AG09309 (cell line): ENCODE results near the gene VSIG2.
A peak's percentile ranks its signal among the peaks of the same experiment; 100 is the strongest.
"Not testable (repeated sequence)": the region's sequence is repeated elsewhere in the genome, so short reads cannot be mapped to it uniquely, and the experiment has no call there.

Experiments used
- DNase-seq: peaks from one replicate; pipeline ENCODE4 v3.0.0-alpha.2; 2010; ENCODE audit warnings: low read depth
- H3K4me3 ChIP-seq: 2 replicates; pipeline ENCODE4 v1.5.1; 2011; ENCODE audit warnings: mild to moderate bottlenecking, low read depth, low read length, moderate library complexity; ENCODE audit not compliant: control insufficient read depth
- TF ChIP-seq, protein P1 (sequence below): IDR thresholded peaks from 2 replicates; pipeline ENCODE4 v1.5.1; 2011; ENCODE audit warnings: mild to moderate bottlenecking, low read depth, low read length, inconsistent platforms; ENCODE audit not compliant: insufficient read depth, control insufficient read depth; ENCODE audit errors: missing control alignments

The VSIG2 gene

DNA sequence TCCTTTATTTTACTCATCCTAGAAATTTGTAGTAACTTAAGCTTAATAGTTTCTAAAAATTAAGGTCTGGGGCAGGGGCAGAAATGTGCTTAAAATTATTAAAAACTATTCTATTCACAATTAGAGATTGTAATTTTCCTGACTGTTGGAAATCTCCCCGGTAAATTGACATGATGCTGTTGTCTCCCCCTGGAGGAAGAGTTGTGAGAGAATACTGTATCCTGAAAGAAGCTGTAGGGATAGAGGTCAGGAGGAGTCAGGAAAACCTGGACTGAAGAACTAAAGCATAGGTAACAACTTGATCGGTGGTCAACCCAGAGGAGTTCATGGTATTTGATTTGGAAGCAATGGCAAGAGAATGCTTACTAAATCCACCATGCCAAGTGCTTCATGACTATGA, 26.2 kb upstream of the VSIG2 start:
- TF ChIP-seq, protein P1, sequence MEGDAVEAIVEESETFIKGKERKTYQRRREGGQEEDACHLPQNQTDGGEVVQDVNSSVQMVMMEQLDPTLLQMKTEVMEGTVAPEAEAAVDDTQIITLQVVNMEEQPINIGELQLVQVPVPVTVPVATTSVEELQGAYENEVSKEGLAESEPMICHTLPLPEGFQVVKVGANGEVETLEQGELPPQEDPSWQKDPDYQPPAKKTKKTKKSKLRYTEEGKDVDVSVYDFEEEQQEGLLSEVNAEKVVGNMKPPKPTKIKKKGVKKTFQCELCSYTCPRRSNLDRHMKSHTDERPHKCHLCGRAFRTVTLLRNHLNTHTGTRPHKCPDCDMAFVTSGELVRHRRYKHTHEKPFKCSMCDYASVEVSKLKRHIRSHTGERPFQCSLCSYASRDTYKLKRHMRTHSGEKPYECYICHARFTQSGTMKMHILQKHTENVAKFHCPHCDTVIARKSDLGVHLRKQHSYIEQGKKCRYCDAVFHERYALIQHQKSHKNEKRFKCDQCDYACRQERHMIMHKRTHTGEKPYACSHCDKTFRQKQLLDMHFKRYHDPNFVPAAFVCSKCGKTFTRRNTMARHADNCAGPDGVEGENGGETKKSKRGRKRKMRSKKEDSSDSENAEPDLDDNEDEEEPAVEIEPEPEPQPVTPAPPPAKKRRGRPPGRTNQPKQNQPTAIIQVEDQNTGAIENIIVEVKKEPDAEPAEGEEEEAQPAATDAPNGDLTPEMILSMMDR: peak; percentile 13
- DNase-seq: no peak
- no peak overlapping the region for H3K4me3 ChIP-seq

DNA sequence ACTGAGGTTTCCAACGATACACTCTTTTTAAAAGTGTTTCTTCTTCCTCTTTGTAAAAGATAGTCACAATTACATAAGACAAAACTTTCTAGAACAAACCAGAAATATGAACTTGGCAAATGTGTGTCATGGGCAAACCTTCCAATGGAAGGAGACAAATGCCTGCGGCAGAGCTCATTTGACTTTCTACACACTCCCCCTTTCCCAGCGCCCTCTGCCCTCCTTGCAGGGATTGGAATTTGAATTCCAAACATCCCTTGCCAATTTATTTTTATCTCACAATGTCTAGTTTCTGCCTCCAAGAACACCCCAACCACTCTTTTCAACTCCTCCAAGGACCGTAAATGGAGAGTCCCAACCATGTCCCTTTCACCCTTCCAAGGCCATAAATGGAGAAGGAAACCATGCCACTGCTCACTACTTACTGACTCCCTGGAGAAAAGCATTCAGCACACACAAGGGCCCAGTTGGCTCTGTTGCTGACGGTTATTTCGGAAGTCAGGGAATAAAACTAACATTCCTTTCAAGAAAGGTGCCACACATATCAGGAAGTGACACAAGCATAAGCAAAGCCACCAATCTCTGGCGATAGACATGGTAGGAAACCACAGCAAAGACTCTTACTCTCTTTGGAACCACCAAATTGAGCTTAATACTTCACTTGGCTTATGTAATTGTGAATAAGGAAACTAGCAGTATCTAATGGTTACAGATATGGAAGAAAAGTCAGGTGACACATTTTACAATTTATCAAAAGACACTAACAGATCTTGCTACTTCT, 25.0 kb upstream of the VSIG2 start:
- H3K4me3 ChIP-seq: no peak overlapping the region
- TF ChIP-seq, protein P1: no peak
- DNase-seq: no peak

DNA sequence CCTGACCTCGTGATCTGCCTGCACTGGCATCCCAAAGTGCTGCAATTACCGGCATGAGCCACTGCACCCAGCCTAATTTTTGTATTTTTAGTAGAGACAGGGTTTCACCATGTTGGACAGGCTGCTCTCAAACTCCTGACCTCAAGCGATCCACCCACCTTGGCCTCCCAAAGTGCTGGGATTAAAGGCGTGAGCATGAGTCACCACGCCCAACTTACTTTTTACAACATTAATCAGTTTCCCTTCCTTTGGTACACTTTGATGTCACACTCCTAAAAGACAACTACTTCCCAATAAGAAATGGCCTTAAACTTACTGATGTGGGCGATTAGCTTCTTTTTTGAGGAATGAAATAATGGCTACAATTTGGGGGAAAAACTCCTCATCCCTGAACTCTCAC, 18.9 kb upstream of the VSIG2 start:
- not testable (repeated sequence) for H3K4me3 ChIP-seq, DNase-seq

DNA sequence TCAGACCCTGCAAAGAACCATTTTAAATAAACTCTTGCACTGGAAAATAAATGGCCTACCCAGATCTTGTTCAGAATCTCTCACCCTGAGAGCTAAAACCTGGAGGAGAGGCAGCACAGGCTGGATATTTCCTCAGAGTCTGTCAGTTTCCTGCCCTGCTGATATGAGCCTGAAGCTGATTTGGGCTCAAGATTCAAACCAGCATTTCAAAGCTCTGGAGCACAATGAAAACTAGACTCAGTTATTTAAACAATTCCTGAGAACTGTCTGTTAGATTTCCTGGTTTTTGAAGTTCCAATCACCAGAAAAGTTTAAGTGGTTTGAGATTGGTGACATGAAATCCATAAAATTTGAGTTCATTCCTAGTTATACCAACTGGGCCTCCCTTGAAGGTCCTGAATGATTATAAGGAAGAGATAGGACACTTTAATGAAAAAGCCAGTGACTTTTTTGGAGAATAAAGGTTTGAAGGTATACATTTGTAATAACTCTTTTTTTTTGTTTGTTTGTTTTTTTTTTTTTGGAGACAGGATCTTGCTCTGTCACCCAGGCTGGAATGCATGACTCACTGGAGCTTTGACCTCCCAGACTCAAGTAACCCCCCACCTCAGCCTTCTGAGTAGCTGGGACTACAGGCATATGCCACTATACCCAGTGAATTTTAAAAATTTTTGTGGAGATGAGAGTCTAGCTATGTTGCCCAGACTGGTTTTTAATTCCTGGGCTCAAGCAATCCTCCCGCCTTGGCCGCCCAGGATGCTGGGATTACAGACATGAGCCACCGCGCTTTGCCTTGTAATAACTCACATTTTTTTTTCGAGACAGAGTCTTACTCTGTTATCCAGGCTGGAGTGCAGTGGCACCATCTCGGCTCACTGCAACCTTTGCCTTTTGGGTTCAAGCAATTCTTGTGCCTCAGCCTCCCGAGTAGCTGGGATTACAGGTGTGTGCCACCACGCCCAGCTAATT, 18.0 kb upstream of the VSIG2 start:
- H3K4me3 ChIP-seq: no peak overlapping the region
- no peak for DNase-seq
- TF ChIP-seq, protein P1: no peak

DNA sequence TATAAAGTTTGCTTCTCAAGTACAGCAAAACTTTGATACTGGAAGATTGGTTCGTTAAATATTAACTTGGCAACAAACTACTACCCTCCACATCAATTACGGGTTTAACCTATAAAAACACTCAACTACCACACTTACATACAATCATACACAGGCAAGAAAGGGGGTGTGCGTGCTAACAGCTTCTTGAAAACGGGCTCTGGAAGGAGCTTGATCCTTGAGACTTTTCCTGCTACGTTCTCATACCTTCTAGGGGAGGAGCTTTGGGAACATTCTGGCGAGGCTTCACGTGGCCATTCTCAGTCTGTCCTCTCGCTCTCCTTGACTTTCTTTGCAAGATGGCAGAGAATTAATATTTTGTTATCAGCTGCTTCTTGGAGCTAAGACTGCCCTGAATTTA, 16.9 kb upstream of the VSIG2 start:
- TF ChIP-seq, protein P1: no peak
- H3K4me3 ChIP-seq: no peak overlapping the region
- DNase-seq: no peak

DNA sequence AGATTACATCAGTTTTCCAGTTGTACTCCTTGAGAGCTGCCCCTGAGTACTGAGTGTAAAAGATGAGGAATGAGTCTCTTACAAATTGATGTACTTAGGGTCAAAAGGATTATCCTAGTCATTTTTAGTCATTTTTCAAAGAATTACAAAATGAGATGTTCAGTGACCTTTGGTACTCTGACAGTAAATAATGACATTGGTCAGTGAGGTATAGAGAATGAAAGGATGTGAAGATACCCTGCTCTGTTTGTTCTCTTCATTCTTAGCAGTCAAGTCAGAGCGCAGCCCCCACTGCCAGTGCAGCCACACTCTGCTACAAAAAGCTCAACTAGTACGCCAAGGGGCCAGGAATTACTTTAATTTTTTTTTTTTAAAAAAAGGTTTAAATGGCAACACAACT, 14.1 kb upstream of the VSIG2 start:
- TF ChIP-seq, protein P1: no peak
- H3K4me3 ChIP-seq: no peak overlapping the region
- DNase-seq: no peak
